ENCODE measurements around the gene WDR75.

GRCh38 chr2:189498205-189498604, 56.9 kb downstream of the WDR75 start:
- TF ChIP-seq, protein P1, sequence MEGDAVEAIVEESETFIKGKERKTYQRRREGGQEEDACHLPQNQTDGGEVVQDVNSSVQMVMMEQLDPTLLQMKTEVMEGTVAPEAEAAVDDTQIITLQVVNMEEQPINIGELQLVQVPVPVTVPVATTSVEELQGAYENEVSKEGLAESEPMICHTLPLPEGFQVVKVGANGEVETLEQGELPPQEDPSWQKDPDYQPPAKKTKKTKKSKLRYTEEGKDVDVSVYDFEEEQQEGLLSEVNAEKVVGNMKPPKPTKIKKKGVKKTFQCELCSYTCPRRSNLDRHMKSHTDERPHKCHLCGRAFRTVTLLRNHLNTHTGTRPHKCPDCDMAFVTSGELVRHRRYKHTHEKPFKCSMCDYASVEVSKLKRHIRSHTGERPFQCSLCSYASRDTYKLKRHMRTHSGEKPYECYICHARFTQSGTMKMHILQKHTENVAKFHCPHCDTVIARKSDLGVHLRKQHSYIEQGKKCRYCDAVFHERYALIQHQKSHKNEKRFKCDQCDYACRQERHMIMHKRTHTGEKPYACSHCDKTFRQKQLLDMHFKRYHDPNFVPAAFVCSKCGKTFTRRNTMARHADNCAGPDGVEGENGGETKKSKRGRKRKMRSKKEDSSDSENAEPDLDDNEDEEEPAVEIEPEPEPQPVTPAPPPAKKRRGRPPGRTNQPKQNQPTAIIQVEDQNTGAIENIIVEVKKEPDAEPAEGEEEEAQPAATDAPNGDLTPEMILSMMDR (conservative IDR thresholded peaks at IDR 0.05) = no peak
- no peak for TF ChIP-seq EZH2 (IDR thresholded peaks at IDR 0.05; ENCODE audit: low read depth)
